HG03432 (cell line): ENCODE results near the gene TACC2.

Source experiments
- ATAC-seq: cut with Tn5 transposase; IDR thresholded peaks from one replicate; pipeline ENCODE4 v1.9.1; 2021; ENCODE audit warnings: mild to moderate bottlenecking, moderate library complexity; ENCODE audit not compliant: unreplicated experiment

The TACC2 gene

GRCh38 chr10:122141821-122142640, 153.1 kb downstream of the TACC2 start:
- no peak for ATAC-seq

DNA sequence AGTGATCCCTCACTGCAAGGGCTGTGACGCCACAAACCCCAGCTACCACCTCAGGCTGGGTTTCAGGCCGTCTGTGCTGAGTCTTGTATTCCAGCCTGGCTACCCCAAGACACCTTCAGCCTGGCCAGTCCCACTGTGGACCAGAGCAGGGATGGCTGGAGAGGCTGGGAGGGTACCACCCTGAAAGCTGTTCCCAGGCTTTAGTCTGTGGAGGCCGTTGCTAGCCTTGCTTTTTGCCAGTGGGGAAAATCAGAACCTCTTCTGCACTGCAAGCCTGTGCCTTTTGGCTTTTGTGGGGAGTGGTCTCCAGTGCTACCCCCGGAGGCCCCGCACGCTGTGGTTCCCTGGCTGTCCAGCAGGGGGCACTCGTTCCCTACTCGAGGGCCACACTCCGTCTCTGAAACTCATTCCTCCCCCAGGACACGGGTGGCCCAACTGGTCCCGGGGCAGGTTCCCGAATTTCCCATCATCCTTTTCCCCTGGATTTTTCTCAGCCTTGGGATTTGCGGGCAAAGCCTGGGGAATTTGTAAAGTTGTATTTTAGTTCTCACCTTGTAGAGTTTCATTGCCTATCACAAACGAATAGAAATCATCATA, 153.8 kb downstream of the TACC2 start:
- no peak for ATAC-seq

- no peak for ATAC-seq
Measured at GRCh38 chr10:122143238-122143841, 154.4 kb downstream of the TACC2 start.

- ATAC-seq: no peak
Measured at GRCh38 chr10:122144199-122144598, 155.2 kb downstream of the TACC2 start.

- ATAC-seq: no peak
Measured at GRCh38 chr10:122145113-122145512, 156.2 kb downstream of the TACC2 start.

- ATAC-seq: no peak
Measured at GRCh38 chr10:122147663-122148062, 158.7 kb downstream of the TACC2 start.

- ATAC-seq: no peak
Measured at GRCh38 chr10:122148876-122149560, 160.1 kb downstream of the TACC2 start.

- ATAC-seq: no peak
Measured at GRCh38 chr10:122149561-122150505, 160.9 kb downstream of the TACC2 start.

DNA sequence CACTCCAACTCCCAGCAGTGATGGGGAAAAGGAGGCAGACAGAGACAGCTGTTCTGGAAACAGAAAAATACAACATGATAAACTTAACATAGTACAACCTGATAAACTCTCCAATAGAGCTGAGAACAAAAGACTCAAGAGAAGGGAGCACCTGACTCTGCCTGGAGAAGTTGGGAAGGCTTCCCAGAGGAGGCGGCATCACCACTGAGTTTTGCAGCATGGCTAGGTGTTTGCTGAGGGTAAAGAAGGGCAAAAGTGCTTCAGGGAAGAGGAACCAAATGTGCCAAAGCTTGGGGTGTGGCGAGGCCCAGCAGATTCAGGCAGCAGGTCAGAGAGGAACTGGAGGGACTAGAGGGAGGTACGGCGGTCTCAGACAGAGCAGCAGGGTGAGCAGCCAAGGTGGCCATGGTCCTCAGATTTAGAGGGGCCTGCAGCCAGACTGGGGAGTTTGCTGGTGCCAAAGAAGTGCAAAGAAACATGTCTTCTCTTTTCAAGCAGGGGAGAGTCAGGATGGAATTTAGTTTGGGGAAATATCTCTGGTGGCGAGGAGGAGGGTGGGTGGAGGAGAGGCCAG, 162.2 kb downstream of the TACC2 start:
- no peak for ATAC-seq

GRCh38 chr10:122152544-122152943, 163.6 kb downstream of the TACC2 start:
- ATAC-seq: no peak

DNA sequence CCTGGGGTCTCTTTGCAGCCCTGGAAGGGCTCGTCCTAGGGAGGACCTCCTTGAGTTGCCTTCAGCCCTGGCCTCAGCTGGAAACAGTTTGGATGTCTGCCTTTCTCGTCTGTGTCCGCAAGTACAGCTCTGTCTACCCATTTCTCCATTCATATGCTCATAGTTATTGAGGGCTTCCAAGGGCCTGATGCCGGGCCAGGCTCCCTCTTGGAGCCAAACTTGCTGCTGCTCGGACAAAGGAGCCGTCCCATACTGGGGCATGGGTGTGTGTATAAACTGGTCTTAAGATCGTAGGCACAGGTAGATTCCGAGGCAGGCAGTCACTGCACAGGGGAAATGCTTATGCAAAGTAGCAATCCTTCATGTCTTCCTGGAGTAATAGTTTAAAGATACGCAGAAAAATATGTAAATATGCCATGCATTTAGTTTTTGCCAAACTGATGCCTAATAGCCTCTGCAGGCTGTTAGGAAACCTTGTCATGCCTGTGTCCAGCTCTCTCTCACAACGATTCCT, 165.1 kb downstream of the TACC2 start:
- ATAC-seq: no peak

GRCh38 chr10:122154545-122155366, 165.8 kb downstream of the TACC2 start:
- ATAC-seq: no peak

DNA sequence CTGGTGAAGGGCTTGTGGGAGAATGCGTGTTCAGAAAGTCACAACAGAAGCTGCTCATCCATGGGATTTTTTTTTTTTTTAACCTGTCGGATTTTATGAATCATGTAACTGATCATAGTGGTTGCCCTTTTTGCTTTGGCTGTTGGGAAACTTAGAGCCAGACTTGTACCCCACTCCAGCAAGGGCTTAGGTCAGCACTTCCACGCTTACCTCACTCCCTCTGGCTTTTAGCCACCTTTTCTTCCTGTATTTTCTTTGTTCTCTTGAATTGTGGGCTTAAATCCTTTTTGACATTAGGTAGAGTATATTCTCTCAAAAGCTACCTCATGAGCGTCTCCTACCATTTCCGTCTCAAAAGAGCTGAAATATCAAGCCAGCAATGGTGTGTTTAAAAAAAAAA, 168.5 kb downstream of the TACC2 start:
- ATAC-seq: no peak

- ATAC-seq: no peak
Measured at GRCh38 chr10:122158362-122158761, 169.4 kb downstream of the TACC2 start.

DNA sequence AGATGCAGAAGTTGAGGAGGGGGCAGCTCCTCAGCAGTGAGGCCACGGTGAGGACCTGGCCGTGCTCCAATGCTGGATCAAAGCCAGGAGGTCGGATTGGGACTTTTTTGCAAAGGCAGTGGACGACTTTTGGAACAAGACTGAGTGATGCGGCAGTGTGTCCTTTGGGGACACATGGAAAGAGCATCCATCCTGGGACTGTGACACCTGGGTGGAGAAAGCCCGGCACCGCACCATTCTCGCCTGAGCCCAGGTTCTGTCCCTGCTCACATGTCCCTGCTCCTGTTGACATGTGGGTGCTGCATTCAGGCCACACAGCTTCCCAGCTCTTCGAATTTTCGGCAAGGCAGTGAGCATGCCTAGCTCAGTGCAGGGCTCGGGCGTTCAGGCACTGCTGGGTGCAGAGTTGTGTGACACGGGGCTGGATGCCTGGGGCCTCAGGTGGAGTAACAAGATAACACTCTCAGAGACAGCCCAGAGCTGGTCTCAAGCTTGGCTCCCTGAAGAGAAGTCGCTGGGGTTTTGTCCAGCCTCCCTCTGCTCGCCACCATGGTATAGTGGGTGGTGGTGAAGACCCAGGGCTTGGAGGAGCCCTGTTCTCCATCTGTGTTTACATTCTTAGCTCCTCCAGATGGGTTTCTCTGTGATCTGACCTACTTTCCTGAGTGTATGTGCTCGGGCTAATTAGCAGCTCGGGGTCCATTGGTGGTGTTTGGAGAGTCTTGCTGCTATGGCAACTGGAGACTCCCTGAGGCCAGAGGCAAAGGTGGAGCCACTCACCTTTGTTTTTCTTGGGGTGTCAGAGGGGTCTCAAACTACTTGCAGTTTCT, 170.4 kb downstream of the TACC2 start:
- no peak for ATAC-seq

DNA sequence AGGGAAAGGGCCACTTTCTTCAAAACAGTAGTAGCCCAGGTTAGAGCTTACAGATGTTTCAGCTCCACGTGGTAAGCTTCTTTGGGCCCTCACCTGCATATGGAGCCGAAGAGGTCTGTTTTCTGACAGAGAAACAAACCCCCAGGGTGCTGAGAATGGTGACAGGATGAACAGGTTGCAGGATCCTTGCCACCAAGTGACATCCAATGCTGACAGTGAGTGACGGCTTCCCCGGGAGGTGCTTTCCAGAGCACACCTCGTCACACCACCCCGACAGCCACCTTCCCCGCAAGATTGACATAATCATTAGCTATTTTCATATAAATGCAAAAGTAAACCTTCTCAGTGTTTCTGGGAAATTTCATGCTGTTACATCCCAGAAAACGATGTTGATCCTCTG, 172.8 kb downstream of the TACC2 start:
- ATAC-seq: no peak

- ATAC-seq: no peak
Measured at GRCh38 chr10:122162671-122163173, 173.8 kb downstream of the TACC2 start.
